Esophagus squamous epithelium (tissue), 4 donors: Measurements from ENCODE around the gene OR5C1.

Experiments
- CTCF ChIP-seq, 6 experiments: fragments of 450-650 bp in 4 of 6; fragments of 200-600 bp in 2 of 6; sonication (generic) in 2 of 6; IDR thresholded peaks; one replicate each; pipeline ENCODE4 v1.5.1; 2016 to 2019; ENCODE audit warnings: antibody characterized with exemption in 6 of 6, mild to moderate bottlenecking in 4 of 6, moderate library complexity in 4 of 6
- POLR2A ChIP-seq, 4 donors: fragments of 450-650 bp; IDR thresholded peaks; one replicate each; pipeline ENCODE4 v1.6.1; 2017; ENCODE audit warnings: antibody characterized with exemption in 4 of 4, mild to moderate bottlenecking in 4 of 4, moderate library complexity in 3 of 4

GRCh38 chr9:122777052-122777451, 11.7 kb upstream of the OR5C1 start:
- TF ChIP-seq CTCF (IDR thresholded peaks at IDR 0.05) (no peak), POLR2A (IDR thresholded peaks at IDR 0.05) (no peak)
